ENCODE results near the gene CUBN. TPM values are rescaled to one million over a fixed set of nuclear protein-coding genes. Genes with fewer than 3 reads are reported as not detected.

CUBN gene
- total and polyA plus RNA-seq, 2 of the 13 experiments (the other 11 are each of a cell fraction or from before 2014, with no cell fraction given): 0.27 to 0.32 TPM

DNA sequence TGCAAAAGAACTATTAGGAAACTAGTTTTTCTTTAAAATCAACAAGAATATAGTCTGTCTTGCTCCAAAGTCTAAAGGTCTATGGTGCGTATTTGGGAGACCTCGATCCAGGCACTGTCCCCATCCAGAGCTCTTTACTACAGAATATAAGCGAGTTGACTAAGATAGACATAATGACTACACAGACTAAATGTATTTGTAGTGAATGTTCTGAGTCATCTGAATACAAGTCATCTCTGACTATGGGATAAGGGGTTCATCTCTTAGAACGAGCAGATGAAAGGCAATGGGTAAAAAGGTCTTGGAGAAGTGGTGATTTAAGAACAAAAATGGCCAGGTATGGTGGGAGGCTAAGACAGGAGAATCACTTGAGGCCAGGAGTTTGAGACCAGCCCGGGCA, 176.3 kb downstream of the CUBN start:
- no peaks in the 10 kb centered on the region for H3K4me1 ChIP-seq (ENCODE audit: insufficient read depth, low read length)
- FAIRE-seq (no peak), ATAC-seq (no peak), DNase-seq (ENCODE audit: low spot score) (no peak)
- no peak overlapping the region for H3K9ac ChIP-seq (ENCODE audit: insufficient read depth, low read depth, low read length)
- intact Hi-C loops (cut with micrococcal nuclease; ENCODE audit: unreplicated experiment) (no loop called here), in situ Hi-C loops (cut with HindIII; ENCODE audit: extremely low pct_ligation_motif_present, low pct_unique_long_range_greater_than_20kb) (no loop called here)
- H3K27ac ChIP-seq (ENCODE audit: extremely low read length, insufficient read depth, low read length): no peak overlapping the region
- no peak overlapping the region for H3K4me3 ChIP-seq (replicated peaks in 1 of 3; ENCODE audit: insufficient read depth in 1 of 3, low read depth in 2 of 3, low read length in 3 of 3)
- no peaks in the 10 kb centered on the region for H4K20me1 ChIP-seq (ENCODE audit: insufficient read depth, low read length)
- TF ChIP-seq PHF21A (CRISPR knock-in tag; IDR thresholded peaks at IDR 0.05) (no peak), REXO4 (CRISPR knock-in tag; IDR thresholded peaks at IDR 0.05; ENCODE audit: borderline replicate concordance) (no peak), JUN (CRISPR knock-in tag; IDR thresholded peaks at IDR 0.05) (no peak), HES4 (CRISPR knock-in tag; IDR thresholded peaks at IDR 0.05; ENCODE audit: borderline replicate concordance) (no peak)
- no peak overlapping the region for H2AFZ ChIP-seq (ENCODE audit: low read length)
- no peaks in the 10 kb centered on the region for H3K9me3 ChIP-seq (ENCODE audit: low read length)
- no peaks in the 10 kb centered on the region for H3K27me3 ChIP-seq (ENCODE audit: control insufficient read depth in 1 of 2, insufficient read depth in 2 of 2, low read length in 2 of 2)
- H3K36me3 ChIP-seq (replicated peaks in 1 of 2; ENCODE audit: control insufficient read depth in 1 of 2, insufficient read depth in 2 of 2, low read length in 2 of 2): no peaks in the 10 kb centered on the region
- no peak overlapping the region for H3K4me2 ChIP-seq (ENCODE audit: low read depth, low read length)
- no TSS peak for BruUV-seq (replicated peaks)
- 26% methylated on average over 5 of the region's 5 CpGs for WGBS (ENCODE audit: low lambda C conversion rate)
- ChIA-PET POLR2A (no interaction called here), CTCF (ENCODE audit: low intra/inter-chr PET ratio, low total read pairs) (no interaction called here)
- H3K79me2 ChIP-seq (ENCODE audit: insufficient read depth, low read length): no peaks in the 10 kb centered on the region

DNA sequence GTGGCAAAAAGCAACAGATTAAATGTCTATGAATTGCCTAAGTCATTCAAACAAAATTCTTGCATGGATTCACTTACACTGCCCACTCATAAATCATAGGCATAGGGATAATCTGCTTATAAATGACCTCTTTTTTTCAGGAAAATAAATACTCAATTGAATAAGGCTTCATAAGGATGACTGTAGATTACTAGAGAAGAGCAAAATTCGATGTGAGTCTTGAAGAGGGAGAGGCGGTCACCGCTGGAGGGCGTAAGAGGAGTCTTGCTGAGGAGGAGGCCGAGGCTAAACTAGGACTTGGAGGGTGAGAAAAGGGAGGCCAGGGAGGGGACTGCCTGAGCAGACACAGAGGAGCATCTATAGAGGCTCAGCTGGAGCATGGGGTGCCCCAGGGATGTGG, 177.0 kb downstream of the CUBN start:
- WGBS (ENCODE audit: low lambda C conversion rate): 54% methylated on average over 5 of the region's 5 CpGs
- POLR2A ChIA-PET: no interaction called here
- no TSS peak for BruUV-seq (replicated peaks)
- Histone ChIP-seq H3K79me2 (ENCODE audit: insufficient read depth, low read length) (no peaks in the 10 kb centered on the region), H2AFZ (ENCODE audit: low read length) (no peak overlapping the region), H4K20me1 (ENCODE audit: insufficient read depth, low read length) (no peaks in the 10 kb centered on the region), H3K4me2 (ENCODE audit: low read depth, low read length) (no peak overlapping the region), H3K36me3 (replicated peaks in 1 of 2; ENCODE audit: control insufficient read depth in 1 of 2, insufficient read depth in 2 of 2, low read length in 2 of 2) (no peaks in the 10 kb centered on the region), H3K4me3 (replicated peaks in 1 of 3; ENCODE audit: insufficient read depth in 1 of 3, low read depth in 2 of 3, low read length in 3 of 3) (no peak overlapping the region), H3K9me3 (ENCODE audit: low read length) (no peaks in the 10 kb centered on the region), H3K27ac (ENCODE audit: extremely low read length, insufficient read depth, low read length) (no peak overlapping the region), H3K4me1 (ENCODE audit: insufficient read depth, low read length) (no peaks in the 10 kb centered on the region), H3K9ac (ENCODE audit: insufficient read depth, low read depth, low read length) (no peak overlapping the region), H3K27me3 (ENCODE audit: control insufficient read depth in 1 of 2, insufficient read depth in 2 of 2, low read length in 2 of 2) (no peaks in the 10 kb centered on the region)
- DNase-seq (ENCODE audit: low spot score) (no peak), ATAC-seq (no peak), FAIRE-seq (no peak)
- in situ Hi-C loops (cut with HindIII; ENCODE audit: extremely low pct_ligation_motif_present, low pct_unique_long_range_greater_than_20kb): no loop called here
- intact Hi-C loops (cut with micrococcal nuclease; ENCODE audit: unreplicated experiment): no loop called here
- CTCF ChIA-PET (ENCODE audit: low intra/inter-chr PET ratio, low total read pairs): no interaction called here
- TF ChIP-seq ZNF567 (CRISPR knock-in tag; IDR thresholded peaks at IDR 0.05; ENCODE audit: borderline replicate concordance): no peak
- TF ChIP-seq, protein P1, sequence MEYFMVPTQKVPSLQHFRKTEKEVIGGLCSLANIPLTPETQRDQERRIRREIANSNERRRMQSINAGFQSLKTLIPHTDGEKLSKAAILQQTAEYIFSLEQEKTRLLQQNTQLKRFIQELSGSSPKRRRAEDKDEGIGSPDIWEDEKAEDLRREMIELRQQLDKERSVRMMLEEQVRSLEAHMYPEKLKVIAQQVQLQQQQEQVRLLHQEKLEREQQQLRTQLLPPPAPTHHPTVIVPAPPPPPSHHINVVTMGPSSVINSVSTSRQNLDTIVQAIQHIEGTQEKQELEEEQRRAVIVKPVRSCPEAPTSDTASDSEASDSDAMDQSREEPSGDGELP (IDR thresholded peaks at IDR 0.05; ENCODE audit: borderline replicate concordance, low read depth): no peak
- no peak for TF ChIP-seq SIN3B (IDR thresholded peaks at IDR 0.05; ENCODE audit: low read length)
- TF ChIP-seq ZNF629 (CRISPR knock-in tag; conservative IDR thresholded peaks at IDR 0.05): no peak
- TF ChIP-seq, protein P2, sequence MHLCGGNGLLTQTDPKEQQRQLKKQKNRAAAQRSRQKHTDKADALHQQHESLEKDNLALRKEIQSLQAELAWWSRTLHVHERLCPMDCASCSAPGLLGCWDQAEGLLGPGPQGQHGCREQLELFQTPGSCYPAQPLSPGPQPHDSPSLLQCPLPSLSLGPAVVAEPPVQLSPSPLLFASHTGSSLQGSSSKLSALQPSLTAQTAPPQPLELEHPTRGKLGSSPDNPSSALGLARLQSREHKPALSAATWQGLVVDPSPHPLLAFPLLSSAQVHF (CRISPR knock-in tag; IDR thresholded peaks at IDR 0.05): no peak
- TF ChIP-seq ARNTL (CRISPR knock-in tag; IDR thresholded peaks at IDR 0.05): no peak
- TF ChIP-seq, protein P3, sequence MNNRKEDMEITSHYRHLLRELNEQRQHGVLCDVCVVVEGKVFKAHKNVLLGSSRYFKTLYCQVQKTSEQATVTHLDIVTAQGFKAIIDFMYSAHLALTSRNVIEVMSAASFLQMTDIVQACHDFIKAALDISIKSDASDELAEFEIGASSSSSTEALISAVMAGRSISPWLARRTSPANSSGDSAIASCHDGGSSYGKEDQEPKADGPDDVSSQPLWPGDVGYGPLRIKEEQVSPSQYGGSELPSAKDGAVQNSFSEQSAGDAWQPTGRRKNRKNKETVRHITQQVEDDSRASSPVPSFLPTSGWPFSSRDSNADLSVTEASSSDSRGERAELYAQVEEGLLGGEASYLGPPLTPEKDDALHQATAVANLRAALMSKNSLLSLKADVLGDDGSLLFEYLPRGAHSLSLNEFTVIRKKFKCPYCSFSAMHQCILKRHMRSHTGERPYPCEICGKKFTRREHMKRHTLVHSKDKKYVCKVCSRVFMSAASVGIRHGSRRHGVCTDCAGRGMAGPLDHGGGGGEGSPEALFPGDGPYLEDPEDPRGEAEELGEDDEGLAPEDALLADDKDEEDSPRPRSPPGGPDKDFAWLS (CRISPR knock-in tag; IDR thresholded peaks at IDR 0.05; ENCODE audit: borderline replicate concordance): no peak
- TF ChIP-seq ZNF296 (CRISPR knock-in tag; conservative IDR thresholded peaks at IDR 0.05): no peak
- TF ChIP-seq ZNF75D (CRISPR knock-in tag; IDR thresholded peaks at IDR 0.05; ENCODE audit: borderline replicate concordance): no peak
